SK-N-SH treated with all-trans-retinoic acid at 6 μM for 48 hours (cell line): ENCODE results near the gene CFAP58.

Experiments used
- ATAC-seq: fragments of 200-7000 bp; cut with Tn5 transposase; 3 replicates; pipeline ENCODE4 v1.9.1; 2020; ENCODE audit warnings: mild to moderate bottlenecking, moderate library complexity
- ARNTL ChIP-seq: fragments of 450-650 bp; formaldehyde crosslinking; IDR thresholded peaks from 2 replicates; pipeline ENCODE4 v1.5.0; 2020; ENCODE audit warnings: low read depth, mild to moderate bottlenecking, moderate library complexity, borderline replicate concordance
- BACH2 ChIP-seq: fragments of 250-450 bp; sonication (Bioruptor Pico); IDR thresholded peaks from 2 replicates; pipeline ENCODE4 v1.9.0; 2021; ENCODE audit warnings: mild to moderate bottlenecking, borderline replicate concordance
- CSDC2 ChIP-seq: fragments of 250-450 bp; sonication (Bioruptor Pico); IDR thresholded peaks from 2 replicates; pipeline ENCODE4 v1.5.0; 2020; ENCODE audit warnings: mild to moderate bottlenecking, moderate library complexity
- ESRRG ChIP-seq: fragments of 250-450 bp; sonication (Bioruptor Pico); IDR thresholded peaks from 2 replicates; pipeline ENCODE4 v1.6.1; 2021; ENCODE audit warnings: mild to moderate bottlenecking
- GLIS3 ChIP-seq: fragments of 250-450 bp; sonication (Bioruptor Pico); IDR thresholded peaks from 2 replicates; pipeline ENCODE4 v1.5.0; 2020; ENCODE audit warnings: mild to moderate bottlenecking, moderate library complexity
- ISL1 ChIP-seq: fragments of 250-450 bp; sonication (Bioruptor Pico); IDR thresholded peaks from 2 replicates; pipeline ENCODE4 v2.1.2; 2022; ENCODE audit warnings: mild to moderate bottlenecking, moderate library complexity
- OSR1 ChIP-seq: fragments of 250-450 bp; sonication (Bioruptor Pico); IDR thresholded peaks from 2 replicates; pipeline ENCODE4 v1.8.0; 2022; ENCODE audit warnings: moderate library complexity, mild to moderate bottlenecking, inconsistent platforms
- PATZ1 ChIP-seq: fragments of 250-450 bp; sonication (Bioruptor Pico); IDR thresholded peaks from 2 replicates; pipeline ENCODE4 v1.8.0; 2020; ENCODE audit warnings: mild to moderate bottlenecking, moderate library complexity, borderline replicate concordance
- PPARA ChIP-seq: fragments of 250-450 bp; sonication (Bioruptor Pico); IDR thresholded peaks from 2 replicates; pipeline ENCODE4 v1.5.0; 2020; ENCODE audit warnings: mild to moderate bottlenecking, borderline replicate concordance
- RARB ChIP-seq: fragments of 250-450 bp; sonication (Bioruptor Pico); IDR thresholded peaks from 2 replicates; pipeline ENCODE4 v1.8.0; 2021; ENCODE audit warnings: mild to moderate bottlenecking, moderate library complexity
- SNAI2 ChIP-seq: fragments of 250-450 bp; sonication (Bioruptor Pico); IDR thresholded peaks from 2 replicates; pipeline ENCODE4 v1.5.0; 2020; ENCODE audit warnings: mild to moderate bottlenecking, moderate library complexity
- TCF4 ChIP-seq: fragments of 250-450 bp; sonication (Bioruptor Pico); IDR thresholded peaks from 2 replicates; pipeline ENCODE4 v1.8.0; 2021; ENCODE audit warnings: mild to moderate bottlenecking, moderate library complexity, borderline replicate concordance
- TOX ChIP-seq: fragments of 250-450 bp; sonication (Bioruptor Pico); IDR thresholded peaks from 2 replicates; pipeline ENCODE4 v1.8.0; 2021; ENCODE audit warnings: mild to moderate bottlenecking, moderate library complexity, borderline replicate concordance
- ZC3H10 ChIP-seq: fragments of 250-450 bp; sonication (Bioruptor Pico); IDR thresholded peaks from 2 replicates; pipeline ENCODE4 v1.5.1; 2021; ENCODE audit warnings: mild to moderate bottlenecking, moderate library complexity
- ZFP3 ChIP-seq: fragments of 250-450 bp; sonication (Bioruptor Pico); IDR thresholded peaks from 2 replicates; pipeline ENCODE4 v1.5.0; 2020; ENCODE audit warnings: mild to moderate bottlenecking, moderate library complexity
- ZFP30 ChIP-seq: fragments of 450-650 bp; formaldehyde crosslinking; IDR thresholded peaks from 2 replicates; pipeline ENCODE4 v1.5.0; 2022; ENCODE audit warnings: mild to moderate bottlenecking, moderate library complexity
- ZNF8 ChIP-seq: fragments of 450-650 bp; formaldehyde crosslinking; IDR thresholded peaks from 2 replicates; pipeline ENCODE4 v1.5.0; 2020; ENCODE audit warnings: mild to moderate bottlenecking, moderate library complexity
- TF ChIP-seq, protein P1 (sequence below): fragments of 250-450 bp; sonication (Bioruptor Pico); IDR thresholded peaks from 2 replicates; pipeline ENCODE4 v1.5.1; 2020; ENCODE audit warnings: low read depth, mild to moderate bottlenecking, moderate library complexity
- TF ChIP-seq, protein P2 (sequence below): fragments of 250-450 bp; sonication (Bioruptor Pico); IDR thresholded peaks from 2 replicates; pipeline ENCODE4 v1.8.0; 2021; ENCODE audit warnings: low read depth, mild to moderate bottlenecking, moderate library complexity, borderline replicate concordance
- TF ChIP-seq, protein P3 (sequence below): fragments of 250-450 bp; sonication (Bioruptor Pico); IDR thresholded peaks from 2 replicates; pipeline ENCODE4 v1.5.0; 2020; ENCODE audit warnings: mild to moderate bottlenecking, moderate library complexity
- TF ChIP-seq, protein P4 (sequence below): fragments of 250-450 bp; sonication (Bioruptor Pico); IDR thresholded peaks from 2 replicates; pipeline ENCODE4 v1.5.1; 2021; ENCODE audit warnings: mild to moderate bottlenecking, moderate library complexity

The CFAP58 gene

GRCh38 chr10:104427989-104428388 lies 74.4 kb downstream of the CFAP58 start:
- TF ChIP-seq OSR1 (CRISPR knock-in tag) (no peak), BACH2 (CRISPR knock-in tag) (no peak), ZFP3 (no peak), TCF4 (CRISPR knock-in tag) (no peak), ZNF8 (CRISPR knock-in tag) (no peak), GLIS3 (CRISPR knock-in tag) (no peak), ZFP30 (CRISPR knock-in tag) (no peak), SNAI2 (CRISPR knock-in tag) (no peak), ESRRG (CRISPR knock-in tag) (no peak), CSDC2 (CRISPR knock-in tag) (no peak), ISL1 (CRISPR knock-in tag) (no peak), TOX (no peak), PPARA (CRISPR knock-in tag) (no peak), ZC3H10 (CRISPR knock-in tag) (no peak)
- TF ChIP-seq, protein P1, sequence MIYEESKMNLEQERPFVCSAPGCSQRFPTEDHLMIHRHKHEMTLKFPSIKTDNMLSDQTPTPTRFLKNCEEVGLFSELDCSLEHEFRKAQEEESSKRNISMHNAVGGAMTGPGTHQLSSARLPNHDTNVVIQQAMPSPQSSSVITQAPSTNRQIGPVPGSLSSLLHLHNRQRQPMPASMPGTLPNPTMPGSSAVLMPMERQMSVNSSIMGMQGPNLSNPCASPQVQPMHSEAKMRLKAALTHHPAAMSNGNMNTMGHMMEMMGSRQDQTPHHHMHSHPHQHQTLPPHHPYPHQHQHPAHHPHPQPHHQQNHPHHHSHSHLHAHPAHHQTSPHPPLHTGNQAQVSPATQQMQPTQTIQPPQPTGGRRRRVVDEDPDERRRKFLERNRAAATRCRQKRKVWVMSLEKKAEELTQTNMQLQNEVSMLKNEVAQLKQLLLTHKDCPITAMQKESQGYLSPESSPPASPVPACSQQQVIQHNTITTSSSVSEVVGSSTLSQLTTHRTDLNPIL (CRISPR knock-in tag) = no peak
- TF ChIP-seq, protein P2, sequence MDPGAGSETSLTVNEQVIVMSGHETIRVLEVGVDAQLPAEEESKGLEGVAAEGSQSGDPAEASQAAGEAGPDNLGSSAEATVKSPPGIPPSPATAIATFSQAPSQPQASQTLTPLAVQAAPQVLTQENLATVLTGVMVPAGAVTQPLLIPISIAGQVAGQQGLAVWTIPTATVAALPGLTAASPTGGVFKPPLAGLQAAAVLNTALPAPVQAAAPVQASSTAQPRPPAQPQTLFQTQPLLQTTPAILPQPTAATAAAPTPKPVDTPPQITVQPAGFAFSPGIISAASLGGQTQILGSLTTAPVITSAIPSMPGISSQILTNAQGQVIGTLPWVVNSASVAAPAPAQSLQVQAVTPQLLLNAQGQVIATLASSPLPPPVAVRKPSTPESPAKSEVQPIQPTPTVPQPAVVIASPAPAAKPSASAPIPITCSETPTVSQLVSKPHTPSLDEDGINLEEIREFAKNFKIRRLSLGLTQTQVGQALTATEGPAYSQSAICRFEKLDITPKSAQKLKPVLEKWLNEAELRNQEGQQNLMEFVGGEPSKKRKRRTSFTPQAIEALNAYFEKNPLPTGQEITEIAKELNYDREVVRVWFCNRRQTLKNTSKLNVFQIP (CRISPR knock-in tag) = no peak
- TF ChIP-seq, protein P3, sequence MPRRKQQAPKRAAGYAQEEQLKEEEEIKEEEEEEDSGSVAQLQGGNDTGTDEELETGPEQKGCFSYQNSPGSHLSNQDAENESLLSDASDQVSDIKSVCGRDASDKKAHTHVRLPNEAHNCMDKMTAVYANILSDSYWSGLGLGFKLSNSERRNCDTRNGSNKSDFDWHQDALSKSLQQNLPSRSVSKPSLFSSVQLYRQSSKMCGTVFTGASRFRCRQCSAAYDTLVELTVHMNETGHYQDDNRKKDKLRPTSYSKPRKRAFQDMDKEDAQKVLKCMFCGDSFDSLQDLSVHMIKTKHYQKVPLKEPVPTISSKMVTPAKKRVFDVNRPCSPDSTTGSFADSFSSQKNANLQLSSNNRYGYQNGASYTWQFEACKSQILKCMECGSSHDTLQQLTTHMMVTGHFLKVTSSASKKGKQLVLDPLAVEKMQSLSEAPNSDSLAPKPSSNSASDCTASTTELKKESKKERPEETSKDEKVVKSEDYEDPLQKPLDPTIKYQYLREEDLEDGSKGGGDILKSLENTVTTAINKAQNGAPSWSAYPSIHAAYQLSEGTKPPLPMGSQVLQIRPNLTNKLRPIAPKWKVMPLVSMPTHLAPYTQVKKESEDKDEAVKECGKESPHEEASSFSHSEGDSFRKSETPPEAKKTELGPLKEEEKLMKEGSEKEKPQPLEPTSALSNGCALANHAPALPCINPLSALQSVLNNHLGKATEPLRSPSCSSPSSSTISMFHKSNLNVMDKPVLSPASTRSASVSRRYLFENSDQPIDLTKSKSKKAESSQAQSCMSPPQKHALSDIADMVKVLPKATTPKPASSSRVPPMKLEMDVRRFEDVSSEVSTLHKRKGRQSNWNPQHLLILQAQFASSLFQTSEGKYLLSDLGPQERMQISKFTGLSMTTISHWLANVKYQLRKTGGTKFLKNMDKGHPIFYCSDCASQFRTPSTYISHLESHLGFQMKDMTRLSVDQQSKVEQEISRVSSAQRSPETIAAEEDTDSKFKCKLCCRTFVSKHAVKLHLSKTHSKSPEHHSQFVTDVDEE (CRISPR knock-in tag) = no peak
- no peak for ATAC-seq

DNA sequence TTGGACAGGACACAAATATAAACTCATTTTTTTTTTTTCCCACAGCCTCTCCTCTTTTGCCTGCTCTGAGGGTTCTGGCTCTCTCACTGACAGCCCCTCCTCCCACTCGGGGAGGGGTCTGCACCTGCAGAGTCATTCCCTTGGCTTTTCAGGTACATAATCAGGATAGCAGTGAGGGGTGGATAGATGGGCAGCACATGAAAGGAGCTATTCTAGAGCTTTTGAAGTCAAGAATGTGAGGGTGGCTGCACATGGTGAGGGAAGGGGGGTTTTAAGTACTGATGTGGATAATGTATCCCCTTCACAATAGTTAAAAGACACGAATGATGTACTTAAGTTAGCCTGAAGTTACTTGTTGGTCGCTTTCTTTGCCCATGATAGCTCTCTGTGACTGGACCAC lies 76.2 kb downstream of the CFAP58 start:
- no peak for TF ChIP-seq ZNF8 (CRISPR knock-in tag)
- TF ChIP-seq ESRRG (CRISPR knock-in tag) = no peak
- TF ChIP-seq ARNTL = no peak
- TF ChIP-seq, protein P4, sequence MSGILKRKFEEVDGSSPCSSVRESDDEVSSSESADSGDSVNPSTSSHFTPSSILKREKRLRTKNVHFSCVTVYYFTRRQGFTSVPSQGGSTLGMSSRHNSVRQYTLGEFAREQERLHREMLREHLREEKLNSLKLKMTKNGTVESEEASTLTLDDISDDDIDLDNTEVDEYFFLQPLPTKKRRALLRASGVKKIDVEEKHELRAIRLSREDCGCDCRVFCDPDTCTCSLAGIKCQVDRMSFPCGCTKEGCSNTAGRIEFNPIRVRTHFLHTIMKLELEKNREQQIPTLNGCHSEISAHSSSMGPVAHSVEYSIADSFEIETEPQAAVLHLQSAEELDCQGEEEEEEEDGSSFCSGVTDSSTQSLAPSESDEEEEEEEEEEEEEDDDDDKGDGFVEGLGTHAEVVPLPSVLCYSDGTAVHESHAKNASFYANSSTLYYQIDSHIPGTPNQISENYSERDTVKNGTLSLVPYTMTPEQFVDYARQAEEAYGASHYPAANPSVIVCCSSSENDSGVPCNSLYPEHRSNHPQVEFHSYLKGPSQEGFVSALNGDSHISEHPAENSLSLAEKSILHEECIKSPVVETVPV (CRISPR knock-in tag) = no peak
- TF ChIP-seq SNAI2 (CRISPR knock-in tag) = no peak
- TF ChIP-seq RARB (CRISPR knock-in tag) = no peak
- TF ChIP-seq PPARA (CRISPR knock-in tag) = no peak
- TF ChIP-seq, all 23 proteins: peak for 0
- no peak for ATAC-seq

DNA sequence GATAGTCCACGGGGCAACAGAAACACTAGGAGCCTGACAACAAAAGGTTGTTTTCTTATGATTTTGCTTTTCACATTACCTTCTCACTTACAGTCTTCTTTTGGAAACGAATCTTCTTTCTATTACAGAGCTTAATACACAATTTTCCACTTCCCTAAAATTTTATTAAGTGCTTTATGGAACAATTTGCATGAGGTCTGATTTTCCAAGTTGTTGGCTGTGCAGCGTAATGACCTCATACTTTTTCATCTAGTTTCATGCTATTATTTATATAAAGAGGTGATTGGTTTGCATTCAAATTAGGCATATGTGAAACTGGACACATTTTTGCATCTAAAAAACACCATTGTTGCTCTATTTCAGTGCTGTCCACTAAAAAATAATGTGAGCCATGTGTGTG lies 76.7 kb downstream of the CFAP58 start:
- no peak for ATAC-seq
- TF ChIP-seq ESRRG (CRISPR knock-in tag) = no peak
- no peak for TF ChIP-seq PATZ1
- TF ChIP-seq, all 23 proteins: peak for 0

GRCh38 chr10:104433669-104434068 lies 80.0 kb downstream of the CFAP58 start:
- ATAC-seq = no peak
- TF ChIP-seq SNAI2 (CRISPR knock-in tag) = no peak
